Ovary (tissue), 3 donors: Measurements from ENCODE around the gene FAM107B.

Experiments
- EP300 ChIP-seq: sonication (generic); formaldehyde crosslinking; IDR thresholded peaks from one replicate; pipeline ENCODE4 v1.6.1; 2017; ENCODE audit warnings: antibody characterized with exemption
- TF ChIP-seq, protein P1 (sequence below), 3 donors: fragments of 450-650 bp in 2 of 3; fragments of 200-600 bp in 1 of 3; IDR thresholded peaks; one replicate each; pipeline versions ENCODE4 v1.5.1 to v1.8.0; 2016 to 2022; ENCODE audit warnings: antibody characterized with exemption in 3 of 3, mild to moderate bottlenecking in 1 of 3
- donor health status: DM: no; HTN: no; CAD: no.

DNA sequence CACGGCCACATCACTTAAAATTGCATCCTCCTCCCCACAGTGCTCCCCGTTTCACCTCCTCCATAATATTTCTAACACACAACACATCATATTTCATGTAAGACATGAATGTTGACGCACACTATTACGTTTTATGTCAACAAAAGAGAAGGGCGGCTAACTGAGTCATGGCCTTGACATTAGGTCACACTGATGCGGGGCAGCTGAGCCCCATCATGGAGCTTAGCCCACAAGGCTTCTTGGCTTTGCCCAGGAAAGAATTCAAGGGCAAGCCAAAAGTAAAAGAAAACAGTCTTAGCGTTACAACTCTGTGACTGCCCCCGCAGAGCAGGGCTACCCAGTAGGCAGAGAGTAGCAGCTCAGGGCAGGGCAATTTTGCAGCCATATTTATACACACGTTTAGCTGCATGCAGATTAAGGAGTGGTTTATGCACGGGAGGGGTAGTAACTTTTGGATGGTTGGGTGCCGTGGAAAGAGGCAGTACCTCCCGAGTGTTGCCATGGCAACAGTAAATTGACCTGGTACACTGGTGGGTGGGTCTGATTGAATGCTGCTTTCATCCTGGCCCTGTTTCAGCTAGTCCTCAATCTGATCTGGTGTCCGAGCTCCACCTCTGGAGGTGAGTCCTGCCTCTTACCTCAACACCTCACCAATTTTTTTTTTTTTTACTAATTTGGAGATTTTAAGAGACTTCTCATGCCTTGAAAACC lies 287.8 kb downstream of the FAM107B start:
- TF ChIP-seq, protein P1, sequence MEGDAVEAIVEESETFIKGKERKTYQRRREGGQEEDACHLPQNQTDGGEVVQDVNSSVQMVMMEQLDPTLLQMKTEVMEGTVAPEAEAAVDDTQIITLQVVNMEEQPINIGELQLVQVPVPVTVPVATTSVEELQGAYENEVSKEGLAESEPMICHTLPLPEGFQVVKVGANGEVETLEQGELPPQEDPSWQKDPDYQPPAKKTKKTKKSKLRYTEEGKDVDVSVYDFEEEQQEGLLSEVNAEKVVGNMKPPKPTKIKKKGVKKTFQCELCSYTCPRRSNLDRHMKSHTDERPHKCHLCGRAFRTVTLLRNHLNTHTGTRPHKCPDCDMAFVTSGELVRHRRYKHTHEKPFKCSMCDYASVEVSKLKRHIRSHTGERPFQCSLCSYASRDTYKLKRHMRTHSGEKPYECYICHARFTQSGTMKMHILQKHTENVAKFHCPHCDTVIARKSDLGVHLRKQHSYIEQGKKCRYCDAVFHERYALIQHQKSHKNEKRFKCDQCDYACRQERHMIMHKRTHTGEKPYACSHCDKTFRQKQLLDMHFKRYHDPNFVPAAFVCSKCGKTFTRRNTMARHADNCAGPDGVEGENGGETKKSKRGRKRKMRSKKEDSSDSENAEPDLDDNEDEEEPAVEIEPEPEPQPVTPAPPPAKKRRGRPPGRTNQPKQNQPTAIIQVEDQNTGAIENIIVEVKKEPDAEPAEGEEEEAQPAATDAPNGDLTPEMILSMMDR (IDR thresholded peaks at IDR 0.05), result no peak
- no peak for TF ChIP-seq EP300
